Left lung (tissue), 10 donors: Measurements from ENCODE around the gene RAB11FIP5. TPM values are rescaled to one million over a fixed set of nuclear protein-coding genes. Genes with fewer than 3 reads are reported as not detected.

Experiments
- ATAC-seq: fragments of 200-7000 bp; cut with Tn5 transposase; one replicate; pipeline ENCODE4 v1.9.1; 2020; ENCODE audit warnings: moderate library complexity
- DNase-seq, 4 donors: peaks; one replicate each; pipeline ENCODE4 v3.0.0-alpha.2; 2013 to 2020
- H3K27ac ChIP-seq, 2 donors: fragments of 200-600 bp; sonication (generic) in 1 of 2; one replicate each; pipeline versions ENCODE4 v1.5.0 to v1.8.0; 2020 to 2021
- H3K27me3 ChIP-seq, 2 donors: fragments of 200-600 bp; sonication (generic) in 1 of 2; one replicate each; pipeline versions ENCODE4 v1.5.0 to v1.8.0; 2020 to 2021
- H3K36me3 ChIP-seq, 2 donors: fragments of 200-600 bp; sonication (generic) in 1 of 2; one replicate each; pipeline versions ENCODE4 v1.5.0 to v1.8.0; 2020 to 2021
- H3K4me1 ChIP-seq, 2 donors: fragments of 200-600 bp; one replicate each; pipeline ENCODE4 v1.8.0; 2021
- H3K4me3 ChIP-seq, 2 donors: fragments of 200-600 bp; sonication (generic) in 1 of 2; one replicate each; pipeline versions ENCODE4 v1.5.0 to v1.8.0; 2020 to 2021; ENCODE audit warnings: mild to moderate bottlenecking in 1 of 2
- H3K9me3 ChIP-seq, 2 donors: fragments of 200-600 bp; sonication (generic) in 1 of 2; one replicate each; pipeline versions ENCODE4 v1.5.0 to v1.8.0; 2020 to 2021
- CTCF ChIP-seq, 2 donors: fragments of 200-600 bp; sonication (generic) in 1 of 2; IDR thresholded peaks; one replicate each; pipeline versions ENCODE4 v1.5.0 to v1.8.0; 2021; ENCODE audit warnings: antibody characterized with exemption in 2 of 2
- intact Hi-C, 2 donors: fragments of 100-400 bp; cut with DNase I; formaldehyde crosslinking; loops; one replicate each; pipeline versions ENCODE4 v1.11.2 to v1.14.2; 2022
- polyA plus RNA-seq, 6 donors: library from polyadenylated mRNA; unstranded; fragments of 120-200 nt; gene quantifications; one replicate each; pipeline ENCODE4 v1.2.1, GENCODE V29; 2013; ENCODE audit not compliant: insufficient read length in 6 of 6
- total RNA-seq, 2 donors: library from RNA; stranded (reverse); fragmentation: NEBNext Ultra II Directional; extraction: Animal tissue kit (Norgen Biotek cat#: 25700); gene quantifications; one replicate each; pipeline ENCODE4 v1.2.1, GENCODE V29; 2021
- donor health status: DM: no; HTN: yes; CAD: no.
- donor health status: DM: no; HTN: no; CAD: no.

The RAB11FIP5 gene
- total and polyA plus RNA-seq, 8 donors = 8.5 to 29.8 (median 14.2) TPM

DNA sequence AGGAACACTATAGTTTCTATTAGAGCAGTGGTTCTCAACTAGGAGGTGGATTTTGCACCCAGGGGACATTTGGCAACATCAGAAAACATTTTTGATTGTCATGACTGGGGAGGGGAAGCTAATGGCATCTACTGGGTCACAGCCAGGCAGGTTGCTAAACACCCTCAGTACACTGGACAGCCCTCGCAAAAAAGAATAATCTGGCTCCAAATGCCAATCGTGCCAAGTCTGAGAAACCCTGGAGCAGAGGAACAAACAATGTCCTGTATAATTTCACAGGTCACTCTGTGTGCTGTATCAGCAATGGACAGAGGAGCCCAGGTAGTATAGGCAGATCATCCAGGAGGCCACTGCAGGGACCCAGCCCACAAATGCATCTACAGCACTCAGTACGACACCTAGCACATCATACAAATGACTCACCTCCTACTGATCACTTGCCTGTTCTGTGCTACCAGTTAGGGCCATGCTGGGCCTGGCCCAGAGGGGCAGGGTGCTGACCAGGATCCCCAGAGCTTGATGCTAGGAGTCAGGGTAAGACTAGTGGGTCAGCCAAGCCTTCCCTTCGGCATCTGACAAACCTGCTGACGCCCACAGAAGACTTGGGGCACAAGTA is 78.9 kb downstream of the RAB11FIP5 start:
- ATAC-seq (no peak), DNase-seq (no peak)
- H3K4me3 ChIP-seq = no peak overlapping the region
- peaks cover 0 to 53% of the 10 kb centered on the region in 2 donors for H3K4me1 ChIP-seq
- no peak for TF ChIP-seq CTCF (IDR thresholded peaks at IDR 0.05)
- H3K36me3 ChIP-seq = peaks cover 0 to 9% of the 10 kb centered on the region in 2 donors
- H3K9me3 ChIP-seq = no peaks in the 10 kb centered on the region
- no peaks in the 10 kb centered on the region for H3K27me3 ChIP-seq
- intact Hi-C loops = no loop called here
- H3K27ac ChIP-seq = peak overlapping the region in 1 of 2 donors; percentile 81

DNA sequence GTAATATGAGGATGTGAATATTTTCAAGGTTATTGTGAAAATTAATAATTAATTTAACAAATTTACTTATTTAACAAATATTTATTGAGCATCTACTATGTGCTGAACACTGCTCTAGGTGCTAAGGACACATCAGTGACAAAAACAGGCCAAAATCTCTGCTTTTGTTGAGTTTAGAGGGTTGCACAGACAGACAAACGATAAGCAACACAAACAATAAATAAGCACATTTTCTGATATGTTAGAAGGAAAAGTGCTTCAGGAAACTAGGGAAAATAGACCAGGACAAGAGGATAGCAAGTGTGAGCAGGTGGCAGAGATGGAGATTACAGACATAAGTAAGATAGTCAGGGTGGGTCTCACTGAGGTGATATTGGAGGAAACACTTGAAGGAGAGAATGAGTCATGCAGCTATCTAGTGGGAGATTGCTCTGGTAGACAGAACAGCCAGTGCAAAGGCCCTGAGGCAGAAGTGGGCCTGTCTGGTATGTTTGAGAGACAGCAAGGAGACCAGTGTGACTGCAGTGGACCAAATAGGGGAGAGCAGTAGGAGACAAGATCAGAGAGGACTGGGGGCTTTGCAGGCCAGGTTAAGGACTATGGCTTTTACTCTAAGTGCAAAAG is 79.5 kb downstream of the RAB11FIP5 start:
- intact Hi-C loops = no loop called here
- no peaks in the 10 kb centered on the region for H3K9me3 ChIP-seq
- H3K4me3 ChIP-seq = no peak overlapping the region
- H3K36me3 ChIP-seq = peaks cover 0 to 11% of the 10 kb centered on the region in 2 donors
- ATAC-seq = no peak
- H3K27me3 ChIP-seq = no peaks in the 10 kb centered on the region
- H3K27ac ChIP-seq = peak overlapping the region in 1 of 2 donors; percentile 81
- peaks cover 0 to 53% of the 10 kb centered on the region in 2 donors for H3K4me1 ChIP-seq
- no peak for DNase-seq
- no peak for TF ChIP-seq CTCF (IDR thresholded peaks at IDR 0.05)

- peaks cover 0 to 10% of the 10 kb centered on the region in 2 donors for H3K36me3 ChIP-seq
- no peak for DNase-seq
- ATAC-seq = no peak
- TF ChIP-seq CTCF (IDR thresholded peaks at IDR 0.05) = no peak
- no peak overlapping the region for H3K4me3 ChIP-seq
- no peaks in the 10 kb centered on the region for H3K9me3 ChIP-seq
- H3K27me3 ChIP-seq = no peaks in the 10 kb centered on the region
- peak overlapping the region in 1 of 2 donors; percentile 81 for H3K27ac ChIP-seq
- intact Hi-C loops = no loop called here
- H3K4me1 ChIP-seq = peaks cover 0 to 53% of the 10 kb centered on the region in 2 donors
Observed at GRCh38 chr2:73032702-73033097, 80.0 kb downstream of the RAB11FIP5 start.

DNA sequence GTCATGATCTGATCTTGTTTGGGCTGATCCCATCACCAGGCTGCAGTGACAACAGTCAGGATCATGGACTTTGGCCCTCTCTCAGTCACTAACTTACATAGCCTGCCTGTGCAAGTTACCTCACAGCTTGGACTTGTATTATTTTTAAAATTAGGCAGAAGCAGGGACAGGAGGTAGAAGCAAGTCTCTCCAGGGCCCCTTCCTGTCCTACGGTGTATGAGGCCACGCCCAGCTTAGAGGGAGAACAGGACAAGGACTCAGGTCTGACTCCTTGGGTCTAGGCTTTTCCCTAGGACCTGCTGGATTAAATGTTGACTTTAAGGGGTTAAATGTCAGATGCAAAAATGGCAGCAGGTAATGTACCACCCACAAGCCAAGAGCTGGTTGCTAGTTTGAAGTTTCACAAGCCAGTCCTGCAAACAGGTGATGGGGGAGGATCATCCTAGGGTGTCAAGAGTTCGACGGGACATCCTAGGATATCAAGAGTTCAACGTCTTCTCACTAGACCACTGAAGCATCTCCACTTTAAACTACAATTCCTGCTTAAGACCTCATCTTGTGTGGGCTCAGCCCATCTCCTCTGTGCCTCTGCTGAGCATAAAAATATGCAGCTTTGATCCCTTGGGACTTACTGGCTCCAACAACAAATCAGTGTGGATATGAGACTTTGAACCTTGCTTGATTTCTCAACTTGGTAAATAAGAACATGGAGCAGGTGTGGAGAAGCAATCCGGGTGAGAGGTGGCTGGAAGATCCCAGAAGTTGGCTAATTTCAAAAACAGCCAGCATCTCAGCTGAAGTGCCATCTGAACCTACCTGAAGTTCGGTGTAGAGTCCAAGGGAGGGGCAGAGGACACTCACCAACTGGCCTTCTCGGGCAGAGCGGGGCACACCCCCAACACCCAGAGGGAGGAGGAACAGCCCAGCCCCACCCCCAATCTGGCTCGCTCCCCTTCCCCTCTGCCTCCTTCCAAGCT is 80.7 kb downstream of the RAB11FIP5 start:
- TF ChIP-seq CTCF (IDR thresholded peaks at IDR 0.05) = no peak
- Histone ChIP-seq H3K4me1 (peaks cover 0 to 50% of the 10 kb centered on the region in 2 donors), H3K4me3 (no peak overlapping the region), H3K9me3 (no peaks in the 10 kb centered on the region), H3K27ac (peak overlapping the region in 1 of 2 donors; percentile 81), H3K27me3 (no peaks in the 10 kb centered on the region), H3K36me3 (peaks cover 0 to 10% of the 10 kb centered on the region in 2 donors)
- intact Hi-C loops = no loop called here
- DNase-seq (no peak), ATAC-seq (peak; percentile 37)
